UCSD-AML1 (cell line): ENCODE measurements around the gene PHF10.
"Not testable (repeated sequence)": the region's sequence is repeated elsewhere in the genome, so short reads cannot be mapped to it uniquely, and the experiment has no call there.

Source experiments
- DNase-seq: peaks from one replicate; lab custom pipeline; 2025; ENCODE audit not compliant: unreplicated experiment; lab: John Stamatoyannopoulos, UW

The PHF10 gene

DNA sequence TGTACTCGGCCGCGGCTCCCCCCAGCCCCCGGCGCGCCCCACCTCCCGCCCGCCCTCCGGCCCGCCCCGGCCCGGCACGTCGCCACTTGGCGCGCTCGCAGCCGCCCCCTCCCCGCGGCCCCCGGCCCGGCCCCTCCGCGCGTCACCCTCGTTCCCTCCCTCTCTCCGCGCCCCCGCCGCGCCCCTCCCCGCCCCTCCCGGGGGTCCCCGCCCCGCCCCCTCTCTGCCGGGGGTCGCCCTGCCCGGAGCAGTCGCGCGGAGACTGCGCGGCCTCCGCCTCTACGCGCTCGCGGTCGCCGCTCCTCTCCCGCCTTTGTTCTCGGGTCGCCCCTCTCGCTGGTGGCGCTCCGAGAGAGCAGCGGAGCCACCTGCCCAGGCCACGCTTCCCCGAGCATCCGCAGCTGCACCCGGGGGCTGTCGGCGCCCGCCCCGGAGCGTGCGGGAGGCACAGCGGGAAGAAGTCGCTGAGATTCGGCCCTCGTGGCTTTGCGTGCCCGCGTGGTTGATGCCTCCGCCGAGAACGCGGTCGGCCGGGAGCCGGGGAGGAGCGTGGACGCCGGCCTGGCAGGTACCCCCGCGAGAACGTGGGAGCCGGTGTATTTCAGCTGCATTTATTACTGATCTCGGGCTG lies at the start of gene PHF10:
Gene PHF10, minus strand, starts transcription at position 7 of the 631 bp plus-strand sequence. CDS start 569 bp downstream, outside the sequence.
- peak; percentile 58 for DNase-seq

DNA sequence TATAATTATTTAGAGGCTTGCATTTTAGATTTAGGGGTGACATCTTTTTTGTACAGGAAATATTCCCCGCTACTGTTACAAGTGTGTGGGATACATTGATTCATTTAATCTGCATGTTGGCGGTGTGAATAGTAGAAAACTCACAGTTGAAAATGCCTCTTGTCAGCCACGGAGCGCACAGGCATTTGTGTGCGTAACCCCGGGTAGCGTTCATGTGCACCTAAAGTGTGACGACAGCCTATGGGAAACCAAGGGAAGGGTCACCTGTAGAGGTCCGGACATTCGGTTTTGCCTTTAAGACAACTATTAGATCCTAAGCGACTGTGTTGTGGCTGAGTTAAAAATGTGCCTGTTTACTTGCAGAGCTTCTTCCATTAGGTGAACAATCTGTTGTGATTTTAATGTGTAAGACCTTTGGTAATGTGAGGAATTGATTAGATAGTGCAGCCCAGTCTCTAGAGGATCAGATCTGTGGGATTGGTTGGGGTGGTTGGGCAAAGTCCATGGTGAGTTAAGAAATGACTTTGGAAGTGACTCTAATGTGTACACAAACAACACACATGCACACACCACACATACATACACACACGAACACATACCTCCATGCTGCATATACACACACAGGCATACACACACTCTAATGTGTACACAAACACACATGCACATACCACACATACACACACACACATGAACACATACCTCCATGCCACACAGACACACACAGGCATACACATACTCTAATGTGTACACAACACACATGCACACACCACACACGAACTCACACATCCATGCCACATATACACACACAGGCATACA lies 42.8 kb upstream of the PHF10 start:
- DNase-seq: no peak

DNA sequence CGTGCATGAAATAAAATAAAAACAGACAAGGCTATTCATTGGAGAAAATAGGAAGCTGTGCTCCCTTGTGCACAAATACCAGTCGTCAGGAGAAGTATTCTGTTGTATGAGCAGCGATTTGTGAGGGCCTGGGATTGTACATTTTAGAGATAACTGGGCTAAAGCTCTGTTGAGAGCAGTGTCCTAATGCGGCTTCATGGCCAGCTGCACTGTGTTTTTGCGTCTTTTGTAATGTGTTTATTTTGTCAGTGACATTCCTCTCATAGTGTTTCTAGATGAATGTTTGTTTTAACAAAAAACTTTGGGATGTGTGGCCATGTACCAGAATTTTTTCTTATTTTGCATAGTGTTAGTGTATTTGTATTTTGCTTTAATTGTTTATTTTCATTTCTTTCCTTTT lies 41.9 kb upstream of the PHF10 start:
- no peak for DNase-seq

DNA sequence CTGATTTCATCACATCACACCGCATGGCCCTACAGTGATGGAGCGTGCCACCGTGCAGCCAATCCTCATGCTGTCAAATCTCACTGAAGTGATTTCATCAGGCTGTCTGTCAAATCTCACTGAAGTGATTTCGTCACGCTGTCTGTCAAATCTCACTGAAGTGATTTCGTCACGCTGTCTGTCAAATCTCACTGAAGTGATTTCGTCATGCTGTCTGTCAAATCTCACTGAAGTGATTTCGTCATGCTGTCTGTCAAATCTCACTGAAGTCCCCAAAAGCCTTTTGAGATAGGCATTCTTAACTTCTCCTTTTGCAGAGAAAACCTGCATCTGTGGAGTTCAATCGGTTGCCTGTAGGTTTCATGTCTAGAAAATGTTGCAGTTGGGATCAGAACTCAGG lies 41.5 kb upstream of the PHF10 start:
- DNase-seq: not testable (repeated sequence)

DNA sequence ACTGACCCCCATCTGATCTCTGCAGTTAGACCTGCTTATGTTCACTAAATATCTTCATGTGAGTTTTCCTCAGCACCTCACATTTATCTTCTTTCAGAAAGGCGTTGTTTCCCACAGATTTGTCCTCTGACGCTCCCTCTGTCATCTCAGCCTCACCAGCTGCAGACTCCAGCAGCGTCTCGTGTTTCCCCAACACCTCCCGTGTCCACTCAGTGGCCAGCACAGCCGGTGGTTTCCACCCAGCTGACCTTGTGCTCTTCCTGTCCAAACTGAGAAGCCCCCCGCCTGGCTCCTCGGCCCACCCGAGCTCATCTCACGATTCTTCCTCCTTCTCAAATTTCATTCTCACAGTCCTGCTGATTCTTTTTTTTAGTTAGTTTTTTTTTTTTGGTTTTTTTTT lies 39.6 kb upstream of the PHF10 start:
- DNase-seq: no peak

DNA sequence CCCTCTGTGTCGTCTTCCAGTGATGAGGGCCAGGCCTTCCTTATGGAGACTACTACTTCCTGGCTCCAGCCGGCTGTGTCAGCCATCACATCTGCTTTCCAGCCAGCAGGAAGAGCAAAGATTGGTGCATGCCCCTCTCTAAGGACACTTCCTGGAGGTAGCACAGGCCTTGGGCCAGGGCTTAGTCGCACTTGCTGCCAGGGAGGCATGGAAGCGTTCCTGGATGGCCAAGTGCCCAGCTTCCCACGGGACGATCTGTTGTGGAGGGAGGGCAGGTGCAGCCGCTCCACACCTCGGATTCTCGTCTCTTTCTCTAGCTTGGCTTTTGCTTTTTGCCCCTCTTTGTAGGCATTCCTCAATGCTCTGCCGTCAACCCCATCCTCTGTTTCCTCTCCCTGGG lies 39.0 kb upstream of the PHF10 start:
- DNase-seq: no peak

DNA sequence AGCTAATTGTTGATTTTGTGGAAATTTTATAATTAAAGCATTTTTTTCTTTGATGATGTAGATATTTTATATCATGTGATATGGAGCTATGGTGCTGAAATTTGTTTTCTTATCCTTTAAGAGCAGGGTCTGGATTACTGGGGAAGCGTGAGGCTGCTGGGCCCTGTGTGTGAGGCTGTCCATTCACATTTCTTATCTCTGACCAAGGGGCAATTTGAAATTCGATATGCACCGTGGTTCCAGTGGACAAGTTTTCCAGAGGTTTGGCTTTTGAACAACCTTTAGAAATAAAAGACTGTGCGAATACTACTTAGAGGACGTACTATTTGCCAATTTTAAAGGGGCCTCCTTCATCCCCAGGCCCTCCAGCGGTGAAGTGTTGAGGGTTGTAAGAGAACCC lies 30.9 kb upstream of the PHF10 start:
- DNase-seq: no peak

DNA sequence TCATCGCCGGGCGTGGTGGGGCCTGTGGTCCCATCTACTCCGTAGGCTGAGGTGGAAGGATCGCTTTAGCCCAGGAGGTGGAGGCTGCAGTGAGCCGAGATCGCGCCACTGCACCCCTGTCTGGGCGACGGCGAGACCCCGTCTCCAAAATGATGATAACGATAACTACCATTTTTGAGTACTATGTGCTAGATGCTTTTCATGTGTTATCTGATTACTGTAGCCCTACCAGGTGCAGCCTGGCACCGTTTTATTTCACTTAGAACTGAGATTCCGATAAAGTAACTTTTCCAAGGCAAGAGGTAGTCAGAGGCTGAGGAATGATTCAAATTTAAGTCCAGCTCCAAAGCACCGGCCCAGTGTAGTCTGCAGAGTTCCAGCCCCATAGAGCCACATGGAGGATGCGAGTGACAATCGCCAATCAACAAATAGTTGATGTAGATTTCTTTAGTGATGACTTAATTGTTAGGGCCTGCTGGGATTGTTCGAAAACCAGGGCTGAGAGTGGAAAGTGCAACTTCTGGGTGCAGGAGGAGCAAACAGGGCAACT lies 27.8 kb upstream of the PHF10 start:
- DNase-seq: no peak

DNA sequence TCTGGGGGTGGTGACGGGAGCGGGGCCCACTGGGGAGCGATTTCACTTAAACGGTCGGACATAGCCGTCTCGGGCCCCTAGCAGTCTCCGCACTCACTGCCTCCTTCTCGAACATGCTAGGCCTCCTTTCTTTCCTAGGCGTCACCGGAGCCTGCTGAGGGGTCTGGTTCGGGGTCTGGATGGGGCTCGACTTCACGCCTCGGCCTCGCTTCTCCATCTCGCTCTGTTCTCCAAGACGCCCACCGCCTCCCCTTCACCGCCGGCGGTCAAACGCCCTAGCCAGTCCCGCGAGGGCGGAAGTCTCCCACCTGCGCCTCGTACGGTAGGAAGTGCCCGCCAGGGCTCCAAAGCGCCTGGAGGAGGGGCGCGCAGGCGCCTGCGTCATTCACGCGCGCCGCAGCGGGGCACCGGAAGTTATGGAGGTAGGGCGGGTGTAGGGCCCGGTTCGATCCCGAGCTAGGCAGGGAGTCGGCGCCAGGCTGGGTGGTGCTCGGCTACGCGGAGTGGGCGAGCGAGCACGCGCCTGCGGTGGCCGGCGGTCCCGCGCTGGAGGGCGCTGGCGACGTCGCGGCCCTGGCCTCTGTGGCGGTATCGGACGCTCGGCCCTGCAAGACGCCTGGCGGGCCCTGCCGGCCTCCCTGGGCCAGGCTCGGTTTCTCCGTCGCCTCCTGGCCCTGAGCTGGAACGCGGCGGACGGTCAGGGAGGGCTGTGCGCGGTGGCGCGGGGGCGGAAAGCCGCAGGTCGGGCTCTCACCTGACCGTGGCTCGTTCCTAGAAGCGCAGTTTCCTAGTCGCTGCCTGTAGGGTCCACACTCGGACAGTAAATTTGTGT lies 27.2 kb upstream of the PHF10 start, which contains the start of the genes DYNLT2 and ERMARD:
Gene DYNLT2, minus strand, starts transcription at position 331 of the 832 bp plus-strand sequence. Its CDS starts 114 bp downstream, at position 217.
Gene ERMARD, plus strand, starts transcription at position 381 of the 832 bp plus-strand sequence. Its CDS starts 36 bp downstream, at position 417.
- peak; percentile 95 for DNase-seq

DNA sequence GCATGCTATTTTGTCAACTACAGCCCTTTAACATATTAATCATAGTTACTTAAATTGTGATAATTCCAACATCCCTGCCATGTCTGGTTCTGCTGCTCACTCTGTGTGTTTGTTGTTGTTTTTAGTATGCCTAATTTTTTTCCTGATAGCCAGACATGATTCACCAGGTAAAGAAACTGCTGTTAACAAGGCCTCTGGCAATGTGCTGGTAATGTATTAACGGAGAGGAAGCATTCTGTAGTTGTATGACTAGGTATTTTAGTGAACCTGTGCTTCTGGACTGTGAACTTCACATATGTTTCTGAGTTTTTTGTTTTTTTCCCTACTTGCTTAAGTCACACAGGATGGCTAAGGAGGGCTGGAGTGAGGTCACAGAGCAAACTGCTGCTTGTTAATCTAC lies 22.3 kb upstream of the PHF10 start:
- DNase-seq: no peak

DNA sequence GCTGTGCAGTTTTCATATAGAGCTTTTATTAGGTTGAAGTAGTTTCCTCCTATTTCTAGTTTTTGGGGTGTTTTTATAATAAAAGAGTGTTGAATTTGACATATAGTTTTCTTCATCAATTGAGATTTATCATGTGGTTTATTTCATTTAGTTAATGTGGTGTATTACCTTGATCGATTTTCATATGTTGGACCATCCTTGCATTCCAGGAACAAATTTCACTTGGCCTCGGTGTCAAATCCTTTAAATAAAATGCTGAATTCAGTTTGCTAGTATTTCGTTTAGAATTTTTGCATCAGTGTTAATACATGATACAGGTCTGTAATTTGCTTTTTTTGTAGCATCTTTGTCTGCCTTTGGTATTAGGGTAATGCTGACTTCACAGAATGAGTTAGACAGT lies 21.1 kb upstream of the PHF10 start:
- no peak for DNase-seq

DNA sequence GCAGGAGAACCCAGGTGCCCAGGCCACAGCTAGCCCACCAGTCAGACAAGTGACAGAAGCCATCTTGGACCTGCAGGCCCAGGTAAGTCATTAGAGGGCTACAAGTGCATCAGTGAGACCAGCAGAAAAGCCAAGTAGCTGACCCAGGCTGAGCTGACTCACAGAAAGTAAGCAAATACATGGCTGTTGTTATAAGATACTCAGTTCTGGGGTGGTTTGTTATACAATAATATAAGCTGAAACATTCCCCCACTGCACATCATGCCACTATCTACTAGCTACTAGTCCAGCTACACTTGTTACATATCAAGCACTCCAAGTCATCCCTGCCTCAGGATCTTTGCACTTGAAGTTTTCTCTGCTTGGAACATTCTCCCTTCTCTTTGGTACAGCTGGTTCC lies 17.0 kb upstream of the PHF10 start:
- DNase-seq: no peak

DNA sequence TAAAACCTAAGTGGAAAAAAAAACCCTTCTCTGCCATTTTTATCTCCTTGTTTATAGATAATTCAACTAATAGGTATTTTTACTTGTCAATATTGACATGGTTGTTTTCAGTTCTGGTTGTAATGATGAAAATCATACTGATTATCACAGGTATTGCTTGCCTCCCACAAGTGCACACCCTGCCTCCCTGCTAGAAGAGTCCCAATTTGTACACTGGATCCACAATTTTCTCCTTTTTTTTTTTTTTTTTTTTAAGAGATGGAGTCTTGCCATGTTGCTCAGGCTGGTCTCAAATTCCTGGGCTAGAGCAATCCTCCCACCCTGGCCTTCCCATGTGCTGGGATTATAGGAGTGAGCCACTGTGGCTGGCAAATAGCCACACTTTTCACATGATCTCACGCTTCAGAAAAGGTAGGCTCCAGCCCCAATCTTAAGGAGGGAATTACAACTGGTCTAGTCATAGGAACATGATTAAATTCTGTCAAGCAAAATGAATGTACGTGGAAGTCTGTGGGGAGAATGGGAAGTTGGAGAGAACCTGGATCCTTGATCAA lies 14.8 kb upstream of the PHF10 start:
- DNase-seq: no peak

DNA sequence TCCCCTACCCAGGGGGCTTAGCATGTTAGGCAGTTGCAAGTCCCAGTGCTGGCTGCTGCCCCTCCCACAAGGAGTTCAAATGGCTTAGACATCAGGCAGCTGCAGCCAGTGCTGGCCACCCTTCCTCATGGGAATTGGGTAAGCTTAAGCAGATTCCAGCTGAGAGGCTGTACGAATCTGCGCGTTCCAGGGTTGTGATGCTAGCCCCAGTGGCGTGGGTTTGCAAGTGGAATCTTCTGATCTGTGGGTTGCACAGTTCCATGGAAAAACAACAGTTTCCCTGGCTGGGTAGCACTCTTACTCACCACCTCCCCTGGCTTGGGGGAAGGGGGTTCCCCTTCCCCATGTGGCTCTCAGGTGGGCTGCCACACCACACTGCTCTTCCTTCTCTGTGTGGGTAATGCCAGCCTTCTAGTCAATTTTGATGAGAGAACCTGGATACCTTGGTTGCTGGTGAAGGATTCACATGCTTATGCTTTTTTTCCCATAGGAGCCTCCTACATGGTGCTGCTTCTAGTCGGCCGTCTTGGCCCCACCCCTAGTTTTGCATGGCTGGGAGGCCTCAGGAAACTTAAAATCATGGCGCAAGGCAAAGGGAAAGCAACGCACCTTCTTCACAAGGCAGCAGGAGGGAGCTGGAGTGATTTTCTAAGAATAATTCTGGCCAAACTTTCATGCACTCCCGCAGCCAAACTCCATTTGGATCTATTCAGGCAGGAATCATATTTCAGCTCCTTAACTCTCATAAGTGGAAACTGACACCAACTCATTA lies 14.1 kb upstream of the PHF10 start:
- DNase-seq: no peak

DNA sequence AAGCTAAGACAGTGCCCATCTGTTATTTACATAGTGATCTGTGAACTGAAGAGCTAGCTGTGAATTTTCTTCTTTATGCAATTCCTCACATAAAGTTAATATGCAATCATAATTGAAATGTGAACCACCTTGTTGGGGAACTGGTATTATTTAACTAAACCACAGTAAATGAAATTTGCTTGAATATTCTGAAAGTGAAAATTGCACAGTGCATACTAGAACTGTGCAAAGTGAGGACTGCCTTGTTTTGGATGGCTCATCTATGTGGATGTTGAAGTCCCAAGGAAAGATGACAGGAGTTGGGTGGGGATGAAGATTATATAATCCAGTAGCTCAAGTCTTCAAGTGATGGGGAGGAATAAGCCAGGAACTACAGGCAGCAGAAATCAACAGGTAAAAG lies 5.7 kb upstream of the PHF10 start:
- DNase-seq: no peak

DNA sequence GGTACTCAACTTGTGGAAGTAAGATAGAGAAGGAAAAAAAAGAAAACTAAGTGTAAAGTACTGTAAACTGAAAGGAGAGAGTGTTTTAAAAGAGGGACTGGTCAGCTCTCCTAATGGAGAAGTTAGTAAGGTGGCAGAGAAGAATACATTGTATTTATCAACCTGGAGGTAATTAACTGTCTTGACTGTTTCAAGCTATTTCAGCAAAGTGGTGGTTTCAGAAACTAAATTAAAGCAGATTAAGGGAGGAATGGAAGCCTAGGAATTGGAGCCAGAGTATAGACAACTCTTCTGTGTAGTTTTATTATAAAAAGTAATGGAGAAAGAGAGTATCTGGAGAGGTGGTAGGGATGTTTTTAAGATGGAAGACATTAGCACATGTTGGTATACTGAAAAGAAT lies 2.7 kb upstream of the PHF10 start:
- DNase-seq: no peak

DNA sequence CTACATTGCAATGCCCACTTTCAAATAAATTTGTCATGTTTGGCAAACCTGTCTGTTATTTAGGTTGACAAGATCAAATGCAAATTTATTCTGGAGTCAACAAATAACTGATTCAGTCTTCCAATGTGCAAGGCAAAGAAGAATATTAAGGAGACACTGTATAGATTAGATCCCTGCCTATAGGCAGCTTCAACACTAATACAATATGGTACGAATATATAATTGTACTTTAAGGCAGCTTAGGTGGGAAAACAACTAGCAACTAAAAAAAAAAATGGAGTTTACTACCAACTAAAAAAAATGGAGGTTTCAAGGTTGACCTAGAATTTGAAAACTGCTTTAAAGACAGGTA lies 1.7 kb upstream of the PHF10 start:
- no peak for DNase-seq

DNA sequence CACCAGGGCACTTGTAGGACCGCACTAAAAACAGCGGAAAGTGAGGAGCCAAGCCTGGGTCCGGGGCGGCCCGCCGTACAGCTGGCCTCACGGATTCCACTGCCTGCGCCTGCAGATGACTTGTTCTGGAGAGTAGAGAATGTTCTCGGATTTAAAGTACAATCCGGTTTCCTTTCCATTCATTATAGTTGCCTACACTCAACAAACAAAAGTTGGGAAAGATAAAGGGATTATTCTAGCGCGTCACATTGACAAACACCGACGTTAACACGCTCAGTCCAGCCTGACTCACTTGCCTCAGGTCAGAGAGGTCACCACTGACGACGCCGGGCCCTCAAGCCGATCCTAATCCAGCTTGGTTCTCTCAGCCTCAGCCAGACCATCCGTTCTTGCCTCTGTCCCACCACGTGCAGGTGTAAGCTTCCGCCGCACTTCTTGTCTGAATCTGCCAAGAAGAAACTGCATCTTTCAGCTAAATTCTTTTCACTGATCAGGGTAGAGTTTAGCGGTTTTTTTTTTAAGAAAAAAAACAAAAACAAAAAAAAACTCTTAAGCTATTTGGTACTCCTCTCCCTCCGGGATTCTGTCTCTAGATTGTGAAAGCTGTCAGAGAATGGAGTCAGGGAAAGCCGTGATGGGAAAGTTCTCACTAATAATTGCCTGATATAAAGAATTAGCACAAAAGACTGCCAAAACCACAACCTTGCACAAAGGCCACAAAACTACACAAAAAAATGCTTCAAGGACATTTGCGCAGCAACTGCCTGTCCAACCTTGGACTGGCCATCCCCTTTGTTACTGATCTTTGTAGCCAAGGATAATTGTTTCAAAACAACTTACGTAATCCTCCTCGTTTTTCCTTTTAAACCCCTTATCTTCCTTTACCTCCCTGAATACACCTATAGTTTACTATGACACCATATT lies 1.1 kb upstream of the PHF10 start:
- DNase-seq: no peak

DNA sequence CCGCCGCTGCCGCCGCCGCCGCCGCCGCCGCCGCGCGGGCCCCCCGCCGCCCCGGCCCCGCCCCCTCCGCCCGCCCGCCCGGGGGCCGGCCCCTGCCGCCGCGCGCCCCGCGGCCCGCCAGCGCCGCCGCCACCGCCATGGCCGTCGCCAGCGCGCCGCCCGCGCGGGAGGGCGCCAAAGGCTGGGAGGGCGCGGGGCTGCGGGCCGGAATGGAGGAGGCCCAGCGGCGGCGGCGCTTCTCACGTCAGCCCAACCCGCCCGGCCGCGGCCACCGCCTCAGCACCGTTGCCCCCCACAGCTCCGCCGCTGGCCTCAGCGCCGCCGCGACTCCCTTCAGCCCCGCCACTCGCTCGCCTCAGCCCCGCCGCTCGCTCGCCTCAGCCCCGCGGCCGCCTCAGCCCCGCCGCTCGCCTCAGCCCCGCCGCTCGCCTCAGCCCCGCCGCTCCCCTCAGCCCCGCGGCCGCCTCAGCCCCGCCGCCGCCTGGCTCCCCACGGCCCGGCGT lies 258 bp downstream of the PHF10 start:
- peak; percentile 58 for DNase-seq
